ES-I3 (cell line): Measurements from ENCODE around the gene MYH7B.

Experiments
- H3K36me3 ChIP-seq: 2 replicates; pipeline ENCODE4 v1.6.1; 2013; ENCODE audit warnings: mild to moderate bottlenecking, low read length, control low read depth, moderate library complexity; ENCODE audit not compliant: insufficient read depth
- H3K4me1 ChIP-seq: 2 replicates; pipeline ENCODE4 v1.6.1; 2013; ENCODE audit warnings: mild to moderate bottlenecking, control low read depth, low read length; ENCODE audit not compliant: insufficient read depth
- H3K9ac ChIP-seq: 2 replicates; pipeline ENCODE4 v1.6.1; 2013; ENCODE audit warnings: low read depth, mild to moderate bottlenecking, low read length, moderate library complexity
- H3K9me3 ChIP-seq: 2 replicates; pipeline ENCODE4 v1.6.1; 2013; ENCODE audit warnings: mild to moderate bottlenecking, low read length, moderate library complexity; ENCODE audit not compliant: control insufficient read depth, insufficient read depth

MYH7B gene

GRCh38 chr20:34997131-34997561 lies 41.5 kb downstream of the MYH7B start:
- H3K36me3 ChIP-seq, result peaks cover 5% of the 10 kb centered on the region; the same call in 1 of the 2 replicates
- H3K4me1 ChIP-seq, result no peaks in the 10 kb centered on the region
- no peak overlapping the region for H3K9ac ChIP-seq
- H3K9me3 ChIP-seq, result no peaks in the 10 kb centered on the region

DNA sequence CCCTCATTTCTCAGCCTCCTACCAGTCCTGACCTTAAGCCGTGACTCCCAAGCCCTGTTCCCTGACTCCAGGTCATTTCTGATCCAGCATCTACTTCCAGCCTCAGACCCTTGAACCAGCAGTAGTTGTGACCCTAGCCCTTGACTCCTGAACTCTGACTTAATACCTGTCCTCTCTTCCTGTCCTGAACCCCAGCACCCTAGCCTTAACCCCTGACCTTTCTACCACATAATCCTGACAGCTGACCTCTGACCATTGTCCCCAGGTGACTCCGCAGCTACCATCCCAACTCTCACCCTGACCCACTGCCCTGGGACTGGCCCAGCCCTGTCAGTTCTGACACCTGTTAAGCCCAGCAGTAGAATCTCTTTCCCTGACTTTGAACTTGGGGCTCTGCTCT lies 42.1 kb downstream of the MYH7B start:
- Histone ChIP-seq H3K9ac (no peak overlapping the region), H3K9me3 (no peaks in the 10 kb centered on the region), H3K4me1 (no peaks in the 10 kb centered on the region), H3K36me3 (peaks cover 5% of the 10 kb centered on the region; the same call in 1 of the 2 replicates)

GRCh38 chr20:34998331-34998950 lies 42.8 kb downstream of the MYH7B start:
- Histone ChIP-seq H3K9ac (no peak overlapping the region), H3K36me3 (peaks cover 5% of the 10 kb centered on the region; the same call in 1 of the 2 replicates), H3K9me3 (no peaks in the 10 kb centered on the region), H3K4me1 (no peaks in the 10 kb centered on the region)

- H3K36me3 ChIP-seq, result peaks cover 5% of the 10 kb centered on the region; the same call in 1 of the 2 replicates
- H3K9ac ChIP-seq, result no peak overlapping the region
- no peaks in the 10 kb centered on the region for H3K9me3 ChIP-seq
- H3K4me1 ChIP-seq, result no peaks in the 10 kb centered on the region
Observed at GRCh38 chr20:34999021-34999451, 43.4 kb downstream of the MYH7B start.

DNA sequence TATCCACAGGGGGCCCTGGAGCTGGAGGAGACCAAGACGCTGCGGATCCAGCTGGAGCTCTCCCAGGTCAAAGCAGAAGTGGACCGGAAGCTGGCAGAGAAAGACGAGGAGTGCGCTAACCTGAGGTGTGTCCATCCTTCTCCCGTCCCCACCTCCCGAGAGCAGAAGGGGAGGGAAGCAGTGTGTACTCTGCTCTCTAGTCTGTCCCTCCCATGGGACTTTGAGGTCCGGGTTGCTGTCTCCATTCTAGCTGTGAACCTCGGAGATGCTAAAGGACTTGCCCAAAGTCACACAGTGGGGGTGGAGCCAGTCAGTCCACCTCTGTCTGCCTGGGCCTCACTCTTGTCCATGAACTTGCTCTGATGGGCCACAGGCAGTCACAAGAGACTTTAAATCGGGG lies 44.1 kb downstream of the MYH7B start:
- Histone ChIP-seq H3K36me3 (peaks cover 10% of the 10 kb centered on the region), H3K9me3 (no peaks in the 10 kb centered on the region), H3K4me1 (no peaks in the 10 kb centered on the region), H3K9ac (no peak overlapping the region)

DNA sequence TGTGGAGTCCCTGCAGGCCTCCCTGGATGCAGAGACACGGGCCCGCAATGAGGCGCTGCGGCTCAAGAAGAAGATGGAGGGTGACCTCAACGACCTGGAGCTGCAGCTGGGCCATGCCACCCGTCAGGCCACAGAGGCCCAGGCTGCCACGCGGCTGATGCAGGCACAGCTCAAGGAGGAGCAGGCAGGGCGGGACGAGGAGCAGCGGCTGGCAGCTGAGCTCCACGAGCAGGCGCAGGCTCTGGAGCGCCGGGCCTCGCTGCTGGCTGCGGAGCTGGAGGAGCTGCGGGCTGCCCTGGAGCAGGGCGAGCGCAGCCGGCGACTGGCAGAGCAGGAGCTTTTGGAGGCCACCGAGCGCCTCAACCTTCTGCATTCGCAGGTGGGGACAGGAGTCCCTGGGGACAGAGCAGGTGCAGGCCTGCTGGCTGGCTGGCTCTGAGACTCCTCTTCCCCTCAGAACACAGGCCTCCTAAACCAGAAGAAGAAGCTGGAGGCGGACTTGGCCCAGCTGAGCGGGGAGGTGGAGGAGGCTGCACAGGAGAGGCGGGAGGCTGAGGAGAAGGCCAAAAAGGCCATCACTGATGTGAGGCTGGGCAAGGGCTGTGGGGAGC lies 44.7 kb downstream of the MYH7B start:
- no peaks in the 10 kb centered on the region for H3K9me3 ChIP-seq

DNA sequence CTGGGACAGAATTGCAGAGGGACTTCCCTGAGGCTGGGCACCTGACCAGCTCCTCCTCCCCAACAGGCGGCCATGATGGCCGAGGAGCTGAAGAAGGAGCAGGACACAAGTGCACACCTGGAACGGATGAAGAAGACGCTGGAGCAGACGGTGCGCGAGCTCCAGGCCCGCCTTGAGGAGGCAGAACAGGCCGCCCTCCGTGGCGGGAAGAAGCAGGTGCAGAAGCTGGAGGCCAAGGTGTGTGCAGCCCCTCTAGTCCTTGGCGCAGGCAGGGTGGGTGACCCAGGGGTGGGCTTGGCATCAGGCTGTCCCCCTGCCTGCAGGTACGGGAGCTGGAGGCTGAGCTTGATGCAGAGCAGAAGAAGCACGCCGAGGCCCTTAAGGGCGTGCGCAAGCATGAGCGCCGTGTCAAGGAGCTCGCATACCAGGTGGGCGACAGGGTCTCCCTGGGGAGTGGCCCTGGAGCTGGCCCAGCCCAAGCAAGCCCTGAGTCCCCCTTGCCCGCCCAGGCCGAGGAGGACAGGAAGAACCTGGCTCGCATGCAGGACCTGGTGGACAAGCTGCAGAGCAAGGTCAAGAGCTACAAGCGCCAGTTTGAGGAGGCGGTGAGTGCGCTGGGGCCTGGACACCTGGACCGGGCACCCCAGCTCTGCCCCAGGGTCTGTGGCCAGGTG lies 45.4 kb downstream of the MYH7B start:
- Histone ChIP-seq H3K36me3 (peaks cover 12% of the 10 kb centered on the region), H3K9me3 (no peaks in the 10 kb centered on the region), H3K9ac (no peak overlapping the region), H3K4me1 (no peaks in the 10 kb centered on the region)

More for the DNA sequence above, 44.7 kb downstream of the MYH7B start:
- Histone ChIP-seq H3K9ac (no peak overlapping the region), H3K4me1 (no peaks in the 10 kb centered on the region), H3K36me3 (peaks cover 12% of the 10 kb centered on the region)

DNA sequence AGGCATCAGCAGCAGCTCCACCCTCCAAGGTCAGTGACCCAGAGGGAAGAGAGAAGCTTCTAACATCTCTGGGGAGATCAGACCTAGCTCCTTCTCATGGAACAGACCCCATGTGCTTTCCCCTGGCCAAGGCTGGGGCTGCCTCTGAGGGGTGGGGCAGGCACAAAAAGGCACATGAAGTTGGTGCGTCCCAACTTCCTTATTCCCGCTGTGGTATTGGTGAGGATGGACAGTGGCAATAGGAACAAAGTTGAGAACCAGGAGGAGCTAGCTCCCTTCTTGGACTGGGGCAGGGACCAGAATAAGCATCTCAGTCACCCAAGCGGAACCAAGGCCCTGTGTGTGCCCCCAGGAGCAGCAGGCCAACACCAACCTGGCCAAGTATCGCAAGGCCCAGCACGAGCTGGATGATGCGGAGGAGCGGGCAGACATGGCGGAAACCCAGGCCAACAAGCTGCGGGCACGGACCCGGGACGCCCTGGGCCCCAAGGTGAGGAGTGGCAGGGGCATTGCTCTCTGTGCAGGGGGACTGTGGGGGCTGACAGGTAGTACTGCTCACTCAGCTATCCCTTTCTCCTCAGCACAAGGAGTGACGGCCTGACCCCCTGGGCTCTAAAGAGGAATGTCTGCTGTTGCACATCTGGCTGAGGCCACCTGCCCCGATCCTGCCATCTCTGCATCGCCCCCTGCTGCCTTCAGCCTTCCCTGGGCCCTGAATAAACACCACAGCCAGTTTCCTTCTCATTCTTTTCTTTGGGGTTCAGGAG lies 46.1 kb downstream of the MYH7B start:
- peaks cover 16% of the 10 kb centered on the region for H3K36me3 ChIP-seq
- H3K4me1 ChIP-seq, result no peaks in the 10 kb centered on the region
- no peak overlapping the region for H3K9ac ChIP-seq
- H3K9me3 ChIP-seq, result no peaks in the 10 kb centered on the region

DNA sequence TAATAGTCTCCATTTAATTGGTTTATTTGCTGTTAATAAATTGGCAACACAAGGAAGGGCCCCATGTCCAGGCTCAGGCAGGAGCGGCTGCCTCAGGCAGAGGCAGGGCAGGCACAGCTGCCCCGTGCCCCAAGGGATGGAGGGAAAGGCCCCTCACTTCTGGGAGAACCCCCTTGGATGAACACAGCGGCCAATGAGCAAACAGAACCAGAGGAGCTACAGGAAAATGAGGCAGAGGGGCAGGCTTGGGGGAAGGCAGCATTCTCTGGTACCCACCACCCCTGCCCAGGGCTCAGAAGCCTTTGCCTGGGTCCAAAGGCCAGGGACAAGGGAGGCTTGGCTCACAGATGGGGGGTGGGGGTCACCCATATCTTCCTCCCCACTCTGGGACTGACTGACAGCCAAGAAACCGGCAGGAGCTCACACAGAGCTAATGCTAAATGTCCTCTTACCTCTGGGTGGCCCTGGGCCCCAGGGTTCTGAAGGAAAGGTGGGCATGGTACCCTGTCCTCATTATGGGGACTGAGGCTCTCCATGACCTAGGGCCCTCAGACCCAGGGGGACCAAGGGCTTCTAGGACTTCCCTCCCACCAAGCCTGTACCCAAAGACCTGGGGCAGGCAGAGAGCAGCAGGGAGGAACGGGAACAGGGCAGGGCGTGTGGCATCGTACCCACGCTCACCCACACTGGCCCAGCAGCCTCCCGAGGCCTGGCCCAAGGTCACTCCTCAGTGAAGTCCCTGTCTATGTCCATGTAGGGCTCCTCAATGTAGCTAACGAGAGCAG lies 47.0 kb downstream of the MYH7B start:
- Histone ChIP-seq H3K9me3 (no peaks in the 10 kb centered on the region), H3K36me3 (peaks cover 16% of the 10 kb centered on the region), H3K9ac (no peak overlapping the region), H3K4me1 (no peaks in the 10 kb centered on the region)

- H3K4me1 ChIP-seq, result no peaks in the 10 kb centered on the region
- H3K9ac ChIP-seq, result no peak overlapping the region
- no peaks in the 10 kb centered on the region for H3K9me3 ChIP-seq
- peaks cover 20% of the 10 kb centered on the region for H3K36me3 ChIP-seq
Observed at GRCh38 chr20:35003211-35004031, 47.8 kb downstream of the MYH7B start.

GRCh38 chr20:35004051-35004725 lies 48.5 kb downstream of the MYH7B start:
- Histone ChIP-seq H3K36me3 (peaks cover 27% of the 10 kb centered on the region), H3K9me3 (no peaks in the 10 kb centered on the region), H3K9ac (no peak overlapping the region), H3K4me1 (no peaks in the 10 kb centered on the region)

DNA sequence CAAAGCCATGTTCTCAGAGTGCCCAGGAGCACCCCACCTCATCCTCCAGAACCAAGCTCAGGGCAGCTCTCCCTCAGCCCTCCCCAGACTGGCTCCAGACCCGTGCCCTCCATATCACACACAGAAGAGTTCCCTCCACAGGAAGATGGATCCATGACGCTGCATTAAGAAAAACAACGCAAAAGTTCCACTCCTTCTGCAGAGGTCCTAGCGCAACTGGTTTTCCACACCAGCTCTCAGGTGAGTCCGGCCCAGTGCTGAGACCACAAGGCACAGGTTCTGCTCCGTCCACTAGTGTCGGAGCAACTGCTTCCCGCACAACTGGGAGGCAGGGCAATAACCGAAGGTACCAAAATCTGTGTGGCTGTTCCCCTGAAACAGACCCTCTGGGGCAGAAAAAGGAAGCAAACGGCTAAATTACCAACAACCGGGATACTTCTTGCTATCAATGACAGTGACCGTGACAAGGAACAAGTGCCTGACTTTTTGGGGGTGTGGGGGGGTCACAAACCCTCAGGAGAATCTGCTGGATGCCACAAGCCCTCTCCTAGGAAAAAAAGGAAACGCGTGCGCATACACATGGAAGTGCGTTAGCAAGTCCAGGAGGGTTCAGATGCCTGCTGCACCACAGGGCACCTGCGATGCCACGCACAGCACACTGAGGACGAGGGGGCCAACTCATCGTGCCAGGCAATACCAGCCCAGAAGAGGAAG lies 49.2 kb downstream of the MYH7B start:
- peaks cover 27% of the 10 kb centered on the region for H3K36me3 ChIP-seq
- H3K9me3 ChIP-seq, result no peaks in the 10 kb centered on the region
- H3K4me1 ChIP-seq, result no peaks in the 10 kb centered on the region
- no peak overlapping the region for H3K9ac ChIP-seq
